DMS114 treated with DMSO at 0.1 percent for 48 hours (cell line): ENCODE data around the gene PRPF6.
A peak's percentile ranks its signal among the peaks of the same experiment; 100 is the strongest.

Source experiments
- DNase-seq: peaks from one replicate; lab custom pipeline; 2025; ENCODE audit not compliant: unreplicated experiment; lab: John Stamatoyannopoulos, UW

PRPF6 gene

DNA sequence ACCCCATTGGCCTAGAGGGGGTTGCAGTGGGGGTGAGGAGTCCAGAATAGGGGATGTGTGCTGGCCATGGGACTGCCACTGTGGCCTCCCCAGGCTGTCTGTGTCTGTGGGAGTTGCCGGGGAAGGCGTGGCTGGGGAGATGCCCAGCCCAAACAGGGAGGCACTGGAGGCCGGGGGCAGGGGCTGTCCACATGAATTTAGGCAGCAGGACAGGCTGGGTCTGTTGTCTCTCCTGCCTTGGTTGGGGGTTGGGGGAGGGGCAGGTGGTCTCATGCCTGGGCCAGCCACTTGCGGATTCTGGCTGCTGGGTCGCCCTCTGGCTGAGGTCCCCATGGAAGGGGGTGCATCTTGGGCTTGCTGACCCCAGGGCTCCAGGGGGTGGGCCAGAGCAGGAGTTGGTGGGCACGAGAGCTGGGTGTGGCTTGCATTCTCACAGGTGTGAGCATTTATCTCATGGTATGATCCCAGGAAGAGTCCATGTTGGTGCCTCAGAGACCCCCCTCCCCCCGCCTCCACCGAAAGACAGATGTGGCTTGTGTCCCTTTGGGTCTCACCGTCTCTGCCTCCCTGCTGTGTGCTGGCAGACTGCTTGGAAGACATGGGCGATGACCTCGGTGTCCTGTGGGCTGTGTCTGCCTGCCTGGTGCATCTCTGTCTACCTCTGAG is 64.5 kb downstream of the PRPF6 start:
- DNase-seq = no peak

DNA sequence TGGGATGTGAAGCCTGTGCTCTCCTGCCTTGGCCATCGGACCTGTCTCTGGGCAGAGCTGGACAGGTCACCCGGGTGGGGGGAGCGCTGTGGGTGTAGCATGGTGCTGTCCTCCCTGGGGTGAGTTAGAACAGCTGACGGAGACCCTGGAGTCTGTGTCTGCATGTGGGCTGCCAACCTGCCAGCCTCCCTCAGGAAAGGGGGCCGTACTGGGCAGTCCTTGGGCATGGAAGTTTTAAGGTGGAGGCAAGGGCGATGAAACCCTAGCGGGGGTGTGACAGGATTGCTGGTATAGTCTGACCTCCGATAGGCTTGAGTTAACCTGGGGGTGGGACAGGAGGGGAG is 66.1 kb downstream of the PRPF6 start:
- DNase-seq = no peak

DNA sequence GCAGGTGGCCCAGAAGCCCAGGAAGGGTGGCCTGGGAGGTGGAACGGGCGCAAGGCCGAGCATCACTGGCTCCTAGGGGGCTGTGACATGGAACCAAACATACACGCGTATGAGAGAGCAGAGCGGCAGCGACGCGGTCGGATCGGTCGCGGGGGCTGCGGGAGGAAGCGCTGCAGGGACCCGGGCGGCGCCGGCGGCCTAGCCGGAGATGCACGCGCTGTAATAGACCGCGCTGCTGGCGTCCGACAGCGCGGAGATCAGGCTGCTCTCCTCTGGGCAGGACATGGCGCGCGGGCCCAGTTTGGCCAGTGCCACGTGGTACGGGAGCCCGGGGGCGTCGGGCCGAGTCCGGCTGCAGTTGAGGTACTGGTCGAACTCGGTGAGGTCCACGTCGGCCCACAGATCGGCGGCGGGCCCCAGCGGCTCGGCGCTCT is 67.1 kb downstream of the PRPF6 start:
- DNase-seq = no peak

DNA sequence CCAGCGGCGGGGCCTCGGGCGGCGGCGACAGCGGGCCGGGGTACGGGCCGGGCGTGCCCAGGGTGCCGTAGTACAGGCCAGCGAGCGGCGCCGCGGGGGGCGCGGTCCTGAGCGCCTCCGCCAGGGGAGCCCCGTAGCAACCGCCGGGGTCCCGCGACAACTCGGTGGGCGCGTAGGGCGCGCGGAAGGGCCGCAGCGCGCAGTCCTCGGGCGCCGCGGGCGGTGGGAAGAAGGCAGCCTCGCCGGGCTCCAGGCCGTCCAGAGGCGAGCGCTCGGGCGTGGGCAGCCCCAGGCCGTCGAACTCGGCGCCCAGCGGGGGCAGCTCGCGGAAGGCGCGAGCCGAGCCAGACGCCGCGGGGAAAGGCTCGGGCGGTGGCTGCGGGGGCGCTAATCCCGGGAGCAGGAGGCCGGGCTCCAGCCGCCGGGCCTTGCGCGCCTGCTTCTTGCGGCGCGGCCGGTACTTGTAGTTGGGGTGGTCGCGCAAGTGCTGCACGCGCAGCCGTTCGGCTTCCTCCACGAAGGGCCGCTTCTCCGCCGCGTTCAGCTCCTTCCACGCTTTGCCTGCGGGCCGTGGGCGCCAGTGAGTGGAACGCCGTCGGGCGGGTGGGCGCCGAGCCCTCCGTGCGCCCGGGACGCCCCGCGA is 67.6 kb downstream of the PRPF6 start:
- no peak for DNase-seq

DNA sequence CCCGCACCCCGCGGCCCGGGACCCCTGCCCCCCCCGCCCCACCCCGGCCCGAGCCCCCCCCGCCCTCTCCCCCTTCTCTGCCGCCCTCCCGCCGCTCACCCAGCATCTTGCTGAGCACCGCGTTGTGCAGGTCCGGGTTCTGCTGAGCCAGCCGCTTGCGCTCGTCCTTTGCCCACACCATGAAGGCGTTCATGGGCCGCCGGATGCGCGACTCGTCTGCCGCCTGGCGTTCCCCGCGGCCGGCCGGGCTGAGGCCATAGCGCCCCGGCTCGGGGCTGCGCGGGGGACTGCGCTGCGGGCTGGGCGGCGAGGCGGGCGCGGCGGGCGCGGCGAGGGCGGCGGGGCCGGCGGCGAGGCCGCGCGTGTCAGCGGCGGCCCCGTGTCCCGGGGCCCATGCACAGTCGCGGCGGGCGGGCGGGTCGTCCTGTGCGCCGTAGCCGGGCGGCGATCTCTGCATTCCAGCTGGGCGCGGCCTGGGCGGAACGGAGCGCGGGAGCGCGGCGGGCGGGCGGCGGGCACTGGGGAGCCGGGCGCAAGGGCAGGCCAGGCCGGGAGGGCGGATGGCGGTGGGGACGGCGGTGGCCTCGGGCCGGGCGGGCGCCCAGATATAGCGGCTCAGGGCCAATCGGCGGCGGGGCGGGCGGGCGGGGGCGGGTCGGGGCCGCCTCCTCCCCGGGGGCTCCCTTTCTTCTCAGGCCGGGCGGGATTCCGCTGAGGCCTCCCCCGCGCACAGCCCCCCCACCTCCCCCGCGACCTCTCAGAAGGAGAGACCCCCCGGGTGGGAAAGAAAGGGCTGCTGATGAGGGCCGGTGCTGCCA is 68.3 kb downstream of the PRPF6 start, which contains the start of gene SOX18:
Gene SOX18 (minus strand): TSS at position 580 of the 818 bp plus-strand sequence. CDS start 123 bp downstream, at position 457.
- no peak for DNase-seq

DNA sequence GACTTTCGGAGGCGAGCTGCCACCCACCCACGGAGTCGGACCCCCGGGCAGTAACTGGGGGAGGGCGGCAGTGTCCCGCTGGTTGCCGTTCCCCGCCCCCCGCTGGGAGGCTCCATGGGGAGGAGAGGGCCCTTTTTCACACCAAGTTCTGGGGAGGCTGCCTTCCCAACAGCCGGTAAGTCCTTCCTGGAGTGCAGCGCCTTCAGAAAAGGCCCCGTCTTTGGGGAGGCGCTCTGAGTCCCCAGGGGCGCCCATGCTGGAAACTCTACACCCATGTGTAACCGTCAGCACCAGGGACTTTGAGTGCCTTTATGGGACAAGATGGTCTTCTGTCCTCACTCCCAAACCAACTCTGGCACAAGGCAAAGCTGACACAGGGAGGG is 68.9 kb downstream of the PRPF6 start:
- DNase-seq = no peak

DNA sequence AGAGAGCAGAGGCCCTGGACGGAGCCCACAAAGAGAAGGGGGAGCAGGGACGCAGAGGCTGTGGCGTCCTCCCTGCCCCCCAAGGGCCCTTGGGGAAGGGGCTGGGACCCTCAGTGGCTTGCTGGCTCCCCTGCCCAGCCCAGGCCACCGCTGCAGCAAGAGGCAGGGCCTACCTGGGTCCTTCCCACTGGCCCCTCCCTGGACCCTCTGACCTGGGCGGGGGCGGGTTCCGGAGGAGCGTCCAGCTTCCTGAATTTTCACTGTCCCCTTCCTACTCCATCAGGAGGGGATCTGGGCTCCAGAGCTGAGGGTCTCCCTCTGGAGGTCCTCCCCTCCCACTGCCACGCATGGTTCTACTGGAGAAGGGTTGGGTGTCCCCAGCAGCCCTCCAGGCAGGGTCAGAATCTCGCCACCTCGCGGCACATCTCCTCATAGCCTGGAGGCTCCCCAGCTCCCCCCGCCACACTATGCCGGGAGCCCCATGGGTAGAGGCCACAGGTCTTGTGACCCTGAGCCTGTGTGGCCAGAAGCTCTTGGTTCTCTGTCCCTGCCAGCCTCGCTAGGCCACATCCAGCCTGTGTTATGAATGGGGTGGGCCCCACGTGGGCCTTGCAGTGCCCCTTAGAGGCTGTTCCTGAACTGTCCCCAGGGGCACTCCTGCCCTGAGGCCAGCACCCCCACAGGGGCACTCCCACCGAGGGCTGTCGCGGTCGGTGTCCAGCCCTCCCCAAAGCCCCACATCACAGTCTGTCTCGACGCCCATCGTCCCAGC is 69.5 kb downstream of the PRPF6 start:
- DNase-seq = no peak

DNA sequence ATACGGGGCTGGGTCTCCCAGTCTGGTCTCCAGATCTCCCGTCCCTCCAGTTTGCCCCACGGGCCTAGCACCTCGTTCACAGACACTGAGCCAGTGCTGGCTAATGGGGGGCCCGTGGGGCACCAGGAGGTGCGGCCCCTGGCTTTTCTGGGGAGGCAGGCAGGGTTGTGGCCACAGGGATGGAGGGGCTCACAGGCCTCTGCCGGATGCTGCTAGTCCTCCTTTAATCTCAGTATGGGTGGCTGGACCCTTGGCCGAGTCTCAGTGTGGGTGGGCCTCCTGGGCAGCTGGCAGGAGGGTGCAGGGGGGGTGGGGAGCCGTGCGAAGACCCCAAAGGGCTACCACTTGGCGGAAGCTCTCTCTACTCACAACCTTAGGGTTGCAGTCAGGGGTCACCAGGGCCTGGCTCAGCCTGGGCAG is 70.1 kb downstream of the PRPF6 start:
- no peak for DNase-seq

DNA sequence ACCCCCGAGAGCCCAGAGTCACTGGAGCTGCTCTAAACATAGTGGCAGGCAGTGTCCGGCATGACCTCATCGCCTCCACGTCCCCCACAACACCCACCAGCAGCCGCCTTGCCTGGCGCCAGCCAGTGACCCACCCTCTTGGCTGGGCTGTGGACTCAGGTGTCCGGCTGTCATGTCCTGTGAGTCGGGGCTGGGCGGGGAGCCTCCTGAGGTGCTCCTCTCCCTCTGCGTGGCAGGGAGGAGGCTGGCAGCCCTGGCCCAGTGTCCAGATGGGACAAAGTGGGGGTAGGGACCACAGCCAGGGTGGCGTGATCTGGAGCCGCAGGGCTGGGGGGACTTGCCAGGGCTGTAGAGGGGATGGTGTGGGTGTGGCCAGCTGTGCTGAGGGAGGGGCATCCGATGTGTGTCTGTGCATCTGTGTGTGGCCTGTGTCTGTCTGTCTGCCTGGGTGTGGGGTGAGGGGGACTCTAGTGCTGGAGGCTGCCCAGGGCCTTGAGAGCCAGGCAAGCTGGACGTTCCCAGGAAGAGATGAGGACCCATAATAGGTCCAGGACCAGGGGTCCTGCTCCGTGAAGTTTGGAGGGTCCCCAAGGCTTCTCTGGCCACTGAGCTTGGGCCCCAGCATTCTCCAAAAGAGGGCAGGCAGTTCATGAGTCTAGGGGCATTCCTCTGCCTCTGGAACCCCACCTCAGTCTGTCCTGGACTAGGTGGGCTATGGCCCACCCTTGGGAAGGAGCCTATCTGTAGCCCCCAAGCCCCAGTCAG is 70.8 kb downstream of the PRPF6 start:
- DNase-seq = no peak

DNA sequence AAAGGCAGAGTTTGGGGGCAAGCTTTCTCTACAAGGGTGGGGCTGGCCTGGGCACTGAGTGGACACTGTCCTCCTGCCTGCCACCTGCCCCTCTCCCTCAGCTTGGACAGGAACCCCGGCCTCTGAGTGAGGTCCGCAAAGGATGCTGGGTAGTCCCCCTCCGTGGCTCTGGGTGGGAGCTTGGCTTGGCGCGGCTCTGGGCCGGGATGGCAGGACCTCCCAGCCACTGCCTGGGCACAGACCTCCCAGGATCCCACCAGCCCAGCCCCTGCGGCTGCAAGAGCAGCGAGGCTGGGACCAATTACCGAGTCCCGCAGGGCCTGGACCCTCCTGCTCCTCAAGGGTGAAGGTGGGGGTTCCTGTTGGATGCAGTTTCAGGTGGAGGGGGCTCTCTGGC is 71.4 kb downstream of the PRPF6 start:
- DNase-seq = no peak

DNA sequence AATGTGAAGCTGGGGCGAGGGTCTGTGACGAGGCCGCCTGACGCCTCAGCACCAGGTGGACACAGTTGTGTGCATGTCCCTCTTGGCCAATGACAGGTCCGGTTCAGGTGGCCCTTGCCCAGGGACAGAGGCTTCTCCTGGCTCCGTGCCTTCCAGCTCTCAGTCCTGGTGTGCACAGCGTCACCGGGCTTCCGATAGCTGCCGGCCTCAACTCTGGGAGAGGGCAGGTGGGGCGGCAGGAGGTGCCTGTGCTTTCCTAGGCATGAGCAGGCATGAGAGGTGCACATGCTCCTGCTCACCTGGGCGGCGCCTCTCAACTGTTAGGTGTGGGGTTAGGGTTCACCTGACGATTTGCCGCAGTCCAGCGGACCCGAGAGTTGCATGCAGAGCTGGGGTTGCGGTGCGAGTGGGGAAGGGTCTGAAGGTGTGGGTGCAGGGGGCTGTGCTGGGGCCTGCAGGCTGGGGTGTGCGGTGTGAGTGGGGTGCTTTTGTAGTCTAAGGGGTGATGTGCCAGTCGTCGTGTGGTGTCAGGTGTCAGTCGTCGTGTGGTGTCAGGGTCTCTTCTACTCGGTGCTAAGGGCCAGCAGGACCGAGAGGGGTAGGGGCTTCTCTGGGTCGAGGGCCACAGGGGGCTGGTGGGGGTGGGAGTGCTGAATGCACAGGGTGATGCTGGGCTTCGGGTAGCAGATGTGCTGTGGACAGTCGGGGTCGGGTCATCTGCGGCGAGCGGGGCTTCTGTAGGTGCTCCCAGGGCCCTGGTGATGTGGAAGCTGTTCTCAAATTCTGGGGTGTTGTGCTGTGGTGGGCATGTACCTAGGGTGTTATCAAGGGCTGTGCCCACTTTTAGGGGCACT is 72.3 kb downstream of the PRPF6 start:
- DNase-seq = no peak

DNA sequence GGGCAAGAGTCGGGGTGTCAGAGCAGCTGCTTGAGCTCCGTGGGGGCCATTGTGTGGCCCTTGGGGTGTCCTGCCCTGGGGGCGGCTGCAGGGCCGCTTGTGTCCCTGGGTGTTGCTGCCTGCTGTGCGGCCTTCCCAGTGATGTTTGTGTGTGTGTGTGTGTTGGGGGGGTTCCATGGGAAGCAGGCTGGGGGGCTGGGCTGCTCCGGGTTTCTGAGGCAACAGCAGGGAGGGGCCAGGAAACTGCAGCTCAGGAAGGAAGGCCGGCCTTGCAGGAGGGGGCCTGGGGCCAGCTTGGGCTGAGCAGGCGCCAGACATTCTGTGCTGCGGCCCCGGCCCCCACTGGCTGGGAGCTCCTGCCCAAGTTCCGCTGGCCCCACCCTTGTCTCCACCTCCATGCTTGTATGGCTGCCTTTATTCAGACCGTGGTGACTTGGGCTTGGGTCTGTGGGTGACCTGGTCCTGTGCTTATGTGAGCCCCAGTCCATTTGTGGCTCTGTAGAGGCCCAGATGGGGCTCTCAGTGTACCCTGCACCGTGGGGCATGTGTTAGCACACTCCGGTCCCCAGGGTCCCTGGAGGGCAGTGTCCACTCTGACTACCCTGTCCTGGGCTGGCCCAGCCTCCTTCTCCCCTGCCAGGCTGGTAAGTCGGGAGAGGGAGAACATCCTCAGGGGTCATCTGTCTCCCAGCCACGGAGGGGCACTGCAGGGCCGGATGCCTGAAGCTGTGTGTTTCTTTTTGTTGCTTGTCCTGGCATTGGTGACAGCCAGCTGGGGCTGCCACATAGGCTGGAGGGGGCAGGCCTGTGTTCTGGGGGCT is 73.1 kb downstream of the PRPF6 start:
- DNase-seq = no peak

DNA sequence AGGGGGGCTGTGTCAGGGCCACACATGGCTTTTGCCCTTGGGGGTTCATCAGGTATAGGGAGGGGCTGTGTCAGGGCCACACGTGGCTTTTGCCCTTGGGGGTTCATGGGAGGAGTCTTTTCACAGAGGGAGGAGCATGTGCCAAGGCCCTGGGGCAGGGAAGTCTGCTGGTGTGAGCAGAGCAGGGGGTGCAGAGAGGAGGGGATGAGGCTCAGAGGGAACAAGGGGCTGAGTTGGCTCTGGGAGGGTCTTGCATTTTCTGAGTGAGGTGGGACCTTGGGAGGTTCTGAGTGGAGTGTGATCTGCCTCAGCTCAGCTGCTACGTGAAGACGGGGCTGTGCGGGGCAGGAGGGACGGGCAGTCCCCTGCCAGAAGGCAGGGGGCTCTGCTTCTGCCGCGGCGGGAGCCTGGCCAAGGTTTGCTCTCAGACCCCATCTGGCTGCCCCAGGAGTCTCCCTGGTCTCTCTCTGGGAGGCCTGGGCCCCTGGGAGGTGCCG is 74.5 kb downstream of the PRPF6 start:
- DNase-seq = no peak

DNA sequence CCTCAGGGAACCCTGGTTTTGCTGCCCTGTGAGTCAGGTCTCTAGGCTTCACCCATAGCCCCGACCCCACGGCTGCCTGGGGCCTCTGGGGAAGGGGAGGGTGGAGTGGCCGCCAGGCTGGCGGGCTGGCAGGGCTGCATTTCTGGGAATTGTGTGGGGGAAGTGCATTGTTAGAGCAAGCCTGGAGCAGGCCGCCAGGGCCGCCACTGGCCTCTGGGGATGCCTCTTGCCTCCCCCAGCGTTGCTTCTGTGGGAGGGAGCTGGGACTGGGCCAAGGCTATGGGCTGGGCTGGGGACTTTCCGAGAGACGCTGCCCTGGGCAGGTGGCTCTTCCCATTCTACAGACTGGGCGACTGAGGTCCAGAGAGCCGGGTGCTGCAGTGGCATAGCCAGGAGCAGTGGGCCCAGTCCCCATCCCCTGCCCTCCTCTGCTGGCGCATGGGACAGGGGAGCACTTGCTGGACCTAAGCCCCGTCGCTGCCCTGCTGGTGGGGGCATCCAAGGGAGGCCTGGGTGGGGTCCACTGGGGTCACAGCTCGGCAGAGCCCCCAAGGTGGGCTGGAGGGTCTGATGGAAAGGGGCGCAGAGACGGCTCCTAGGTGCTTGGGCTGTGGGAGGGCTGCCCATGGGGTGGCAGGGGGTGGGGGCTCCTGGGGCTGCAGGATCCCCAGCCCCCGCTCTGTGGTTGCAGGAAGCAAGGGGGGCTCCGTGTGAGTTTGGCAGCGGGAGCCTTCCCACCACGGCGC is 75.1 kb downstream of the PRPF6 start:
- no peak for DNase-seq

DNA sequence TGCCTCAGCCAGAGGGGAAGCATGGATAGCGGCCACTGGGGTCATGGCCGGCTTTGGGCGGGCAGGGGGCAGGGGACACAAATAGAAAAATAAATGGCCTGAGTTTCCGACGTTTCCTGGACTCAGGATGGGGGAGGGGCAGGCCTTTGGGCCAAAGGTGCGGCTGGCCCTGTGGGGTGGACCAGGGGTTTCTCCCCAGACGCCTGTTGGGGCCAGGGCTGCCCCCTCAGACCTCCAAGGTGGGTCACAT is 75.6 kb downstream of the PRPF6 start:
- no peak for DNase-seq

DNA sequence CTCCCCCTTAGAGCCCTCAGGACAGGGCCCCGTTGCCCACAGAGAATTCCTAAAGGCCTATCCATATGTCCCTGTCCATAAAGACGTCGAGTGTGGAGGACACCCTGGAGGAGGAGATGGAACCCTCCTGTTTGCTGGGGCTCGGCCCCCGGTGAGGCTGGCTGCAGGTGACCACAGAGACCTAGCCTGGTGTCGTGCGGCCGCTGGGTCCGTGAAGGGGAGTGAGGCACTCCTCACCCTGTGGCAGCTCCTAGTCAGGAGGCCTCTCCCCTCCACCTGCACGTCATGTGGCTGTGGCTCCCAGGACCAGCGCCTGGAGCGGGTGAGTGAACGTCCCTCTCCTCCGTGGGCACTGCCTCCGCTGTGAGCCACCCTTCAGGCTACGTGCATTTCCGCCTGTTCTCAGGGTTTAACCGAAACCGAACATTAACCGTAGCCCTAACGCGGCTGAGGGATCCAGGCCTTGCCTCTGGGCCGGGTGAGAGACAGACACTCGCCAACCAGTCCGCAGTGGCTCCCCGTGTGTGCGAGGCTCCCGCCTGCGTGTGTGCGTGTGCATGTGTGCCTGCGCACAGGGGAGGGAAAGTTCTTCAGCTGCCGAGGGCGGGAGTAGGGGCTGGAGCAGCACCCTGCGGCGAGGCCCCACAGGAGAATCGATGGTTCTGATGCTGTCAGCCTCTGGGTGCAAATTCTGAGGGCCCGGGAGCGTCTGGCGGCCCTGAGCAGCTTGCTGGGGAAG is 76.1 kb downstream of the PRPF6 start:
- DNase-seq = no peak

DNA sequence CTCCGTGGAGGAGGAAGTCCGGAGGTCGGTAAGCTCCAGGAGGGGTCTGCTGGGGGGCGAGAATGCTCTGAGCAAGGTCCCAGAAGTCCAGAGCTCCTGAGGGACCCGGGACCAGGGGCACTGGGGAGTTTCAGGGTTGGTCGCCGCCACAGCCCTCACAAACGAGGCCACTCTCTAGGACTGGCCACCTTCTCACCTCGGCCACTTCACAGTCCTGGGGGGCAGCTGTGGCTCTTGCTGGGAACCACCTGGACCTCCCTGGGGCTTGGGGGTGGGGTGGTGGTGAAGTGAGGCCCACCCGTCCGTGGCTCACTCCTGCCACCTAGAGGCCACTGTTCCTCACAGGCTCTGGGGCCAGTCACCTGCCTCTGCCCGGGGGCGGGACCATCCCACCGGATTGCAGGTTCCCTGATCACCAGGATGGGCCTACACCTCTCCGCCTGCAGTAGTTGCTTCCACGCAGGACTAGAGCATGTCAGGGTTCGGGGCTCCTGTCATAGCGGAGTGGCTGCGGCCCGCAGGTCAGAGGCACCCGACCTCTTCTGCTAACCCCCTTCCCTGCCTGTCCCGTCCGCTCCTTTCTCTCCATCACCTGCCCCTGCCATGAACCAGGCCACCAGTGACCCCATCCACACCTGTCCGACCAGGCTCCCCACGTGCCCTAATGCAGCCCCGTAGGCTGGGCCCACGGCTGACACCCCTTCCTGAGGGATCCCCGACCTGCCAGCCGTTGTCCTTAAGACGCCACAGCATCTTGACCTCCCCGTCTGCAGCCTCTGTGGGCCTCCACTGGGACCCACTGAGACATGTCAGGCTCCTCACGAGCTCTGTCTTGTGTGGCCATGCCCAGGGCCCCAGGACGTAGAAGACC is 76.9 kb downstream of the PRPF6 start:
- peak; percentile 31 for DNase-seq
